Uterus (tissue), 4 donors: Measurements from ENCODE around the gene MTMR11. TPM values are rescaled to one million over a fixed set of nuclear protein-coding genes. Genes with fewer than 3 reads are reported as not detected.
A peak's percentile ranks its signal among the peaks of the same experiment; 100 is the strongest.
"Not testable (repeated sequence)": the region's sequence is repeated elsewhere in the genome, so short reads cannot be mapped to it uniquely, and the experiment has no call there.

Source experiments
- DNase-seq, 2 donors: peaks; one replicate each; pipeline ENCODE4 v3.0.0-alpha.2; 2019 to 2020
- H3K27ac ChIP-seq, 2 donors: fragments of 200-600 bp; sonication (generic); 1 replicate in 1 of 2; 2 replicates in 1 of 2; pipeline ENCODE4 v1.5.1; 2016 to 2018
- H3K27me3 ChIP-seq, 2 donors: fragments of 200-600 bp; sonication (generic); one replicate each; pipeline ENCODE4 v1.5.1; 2018 to 2019; ENCODE audit warnings: control low read depth in 1 of 2
- H3K36me3 ChIP-seq, 2 donors: fragments of 200-600 bp; sonication (generic); one replicate each; pipeline ENCODE4 v1.5.1; 2019; ENCODE audit warnings: control low read depth in 1 of 2
- H3K4me1 ChIP-seq, 2 donors: fragments of 200-600 bp; sonication (generic); one replicate each; pipeline ENCODE4 v1.5.1; 2018 to 2019; ENCODE audit warnings: control low read depth in 1 of 2
- H3K4me3 ChIP-seq, 2 donors: fragments of 200-600 bp; sonication (generic); 1 replicate in 1 of 2; 2 replicates in 1 of 2; pipeline ENCODE4 v1.5.1; 2018 to 2019; ENCODE audit warnings: mild to moderate bottlenecking in 1 of 2
- H3K9me3 ChIP-seq, 2 donors: fragments of 200-600 bp; sonication (generic); one replicate each; pipeline ENCODE4 v1.5.1; 2019; ENCODE audit warnings: control low read depth in 1 of 2
- POLR2A ChIP-seq, 2 donors: fragments of 450-650 bp; IDR thresholded peaks; one replicate each; pipeline ENCODE4 v1.6.1; 2016; ENCODE audit warnings: antibody characterized with exemption in 2 of 2, mild to moderate bottlenecking in 1 of 2, moderate library complexity in 1 of 2
- intact Hi-C: fragments of 100-400 bp; cut with DNase I; formaldehyde crosslinking; loops from one replicate; pipeline ENCODE4 v1.15.1; 2023; ENCODE audit warnings: low total_unique reads
- total RNA-seq, 4 donors: library from RNA; depleted of rRNA in 3 of 4; stranded (reverse); fragments of >200 nt in 3 of 4; gene quantifications; one replicate each; pipeline versions ENCODE4 v1.1.0 to v1.2.4, GENCODE V29; 2014 to 2023
- TF ChIP-seq, protein P1 (sequence below), 4 experiments: fragments of 200-600 bp in 2 of 4; fragments of 450-650 bp in 2 of 4; sonication (generic) in 2 of 4; IDR thresholded peaks; one replicate each; pipeline ENCODE4 v1.5.1; 2016 to 2019; ENCODE audit warnings: antibody characterized with exemption in 4 of 4, mild to moderate bottlenecking in 2 of 4, moderate library complexity in 1 of 4
- donor health status: DM: yes; HTN: yes; CAD: no.

Gene MTMR11
- total RNA-seq, 4 donors from 2014 or later = 6.4 to 48.2 (median 32.1) TPM

DNA sequence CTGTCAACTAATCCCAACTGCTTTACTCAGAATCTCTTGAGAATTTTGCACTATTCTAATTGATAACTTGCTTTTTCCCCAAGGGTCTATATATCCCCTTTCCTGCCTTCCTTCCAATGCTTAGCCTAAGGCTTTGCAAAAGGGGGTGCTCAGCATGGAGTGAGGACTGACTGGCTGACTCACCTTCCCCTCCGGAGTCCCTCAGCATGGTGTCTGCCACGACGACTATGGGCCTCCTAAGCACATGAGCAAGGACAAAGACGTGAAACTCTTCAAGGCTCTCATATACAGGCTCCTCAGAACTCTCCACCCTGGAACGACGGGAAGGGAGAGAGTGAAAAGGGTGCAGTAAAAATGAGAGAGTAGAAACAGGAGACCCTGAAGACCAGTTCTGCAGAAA, 13.2 kb upstream of the MTMR11 start:
- H3K4me3 ChIP-seq = no peak overlapping the region
- no peaks in the 10 kb centered on the region for H3K4me1 ChIP-seq
- no peaks in the 10 kb centered on the region for H3K27me3 ChIP-seq
- no peak overlapping the region for H3K27ac ChIP-seq
- TF ChIP-seq POLR2A (IDR thresholded peaks at IDR 0.05) = no peak
- TF ChIP-seq, protein P1, sequence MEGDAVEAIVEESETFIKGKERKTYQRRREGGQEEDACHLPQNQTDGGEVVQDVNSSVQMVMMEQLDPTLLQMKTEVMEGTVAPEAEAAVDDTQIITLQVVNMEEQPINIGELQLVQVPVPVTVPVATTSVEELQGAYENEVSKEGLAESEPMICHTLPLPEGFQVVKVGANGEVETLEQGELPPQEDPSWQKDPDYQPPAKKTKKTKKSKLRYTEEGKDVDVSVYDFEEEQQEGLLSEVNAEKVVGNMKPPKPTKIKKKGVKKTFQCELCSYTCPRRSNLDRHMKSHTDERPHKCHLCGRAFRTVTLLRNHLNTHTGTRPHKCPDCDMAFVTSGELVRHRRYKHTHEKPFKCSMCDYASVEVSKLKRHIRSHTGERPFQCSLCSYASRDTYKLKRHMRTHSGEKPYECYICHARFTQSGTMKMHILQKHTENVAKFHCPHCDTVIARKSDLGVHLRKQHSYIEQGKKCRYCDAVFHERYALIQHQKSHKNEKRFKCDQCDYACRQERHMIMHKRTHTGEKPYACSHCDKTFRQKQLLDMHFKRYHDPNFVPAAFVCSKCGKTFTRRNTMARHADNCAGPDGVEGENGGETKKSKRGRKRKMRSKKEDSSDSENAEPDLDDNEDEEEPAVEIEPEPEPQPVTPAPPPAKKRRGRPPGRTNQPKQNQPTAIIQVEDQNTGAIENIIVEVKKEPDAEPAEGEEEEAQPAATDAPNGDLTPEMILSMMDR (IDR thresholded peaks at IDR 0.05) = no peak
- no peaks in the 10 kb centered on the region for H3K9me3 ChIP-seq
- intact Hi-C loops = no loop called here
- H3K36me3 ChIP-seq = no peaks in the 10 kb centered on the region
- DNase-seq = no peak

DNA sequence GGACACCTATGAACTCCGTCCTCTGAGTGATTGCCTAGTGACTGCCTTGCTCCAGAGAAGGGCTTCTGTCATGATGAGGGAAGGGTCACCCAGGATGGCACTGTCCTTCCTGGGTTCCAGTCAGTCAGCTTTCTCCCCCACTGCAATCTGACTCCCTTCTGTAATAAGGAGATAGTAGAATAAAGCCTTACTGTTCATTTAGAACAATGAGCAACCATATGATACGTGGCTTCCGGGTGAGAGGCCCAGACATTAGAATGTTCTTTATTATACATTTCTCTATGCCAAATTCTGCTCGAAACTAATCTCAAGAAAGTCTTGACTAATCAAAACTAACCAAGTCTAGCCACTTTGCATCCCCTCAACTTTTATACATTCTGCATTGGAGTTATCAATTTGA, 8.5 kb upstream of the MTMR11 start:
- intact Hi-C loops = no loop called here
- H3K27me3 ChIP-seq = no peaks in the 10 kb centered on the region
- no peaks in the 10 kb centered on the region for H3K9me3 ChIP-seq
- H3K4me1 ChIP-seq = no peaks in the 10 kb centered on the region
- DNase-seq = no peak
- no peaks in the 10 kb centered on the region for H3K36me3 ChIP-seq
- H3K4me3 ChIP-seq = no peak overlapping the region
- no peak for TF ChIP-seq POLR2A (IDR thresholded peaks at IDR 0.05)
- TF ChIP-seq, protein P1 (IDR thresholded peaks at IDR 0.05) = no peak
- no peak overlapping the region for H3K27ac ChIP-seq

DNA sequence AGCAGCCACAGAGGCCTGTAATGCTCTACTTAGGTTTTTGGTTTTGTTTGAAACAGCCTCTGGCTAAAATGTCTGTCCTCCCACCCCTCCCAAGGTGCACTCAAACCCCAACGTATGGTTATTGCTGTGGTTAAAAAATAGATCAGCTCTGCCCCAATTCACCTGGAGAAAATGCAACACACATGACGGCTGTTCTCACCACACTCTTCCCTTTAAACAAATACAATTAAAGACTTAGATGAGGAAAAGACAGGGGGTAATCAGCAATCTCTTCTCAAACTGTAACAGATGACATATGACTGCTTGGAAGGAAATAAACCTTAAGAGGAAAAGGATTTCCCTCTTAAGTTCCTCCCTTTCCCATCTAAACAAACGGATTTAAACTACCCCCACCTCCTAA, 6.2 kb upstream of the MTMR11 start:
- TF ChIP-seq, protein P1 (IDR thresholded peaks at IDR 0.05) = no peak
- no peak for TF ChIP-seq POLR2A (IDR thresholded peaks at IDR 0.05)
- Histone ChIP-seq H3K27me3 (no peaks in the 10 kb centered on the region), H3K27ac (peak overlapping the region in 1 of 2 donors; percentile 62), H3K4me3 (no peak overlapping the region), H3K4me1 (peaks cover 0 to 3% of the 10 kb centered on the region in 2 donors), H3K36me3 (no peaks in the 10 kb centered on the region), H3K9me3 (no peaks in the 10 kb centered on the region)
- DNase-seq = no peak
- intact Hi-C loops = no loop called here

DNA sequence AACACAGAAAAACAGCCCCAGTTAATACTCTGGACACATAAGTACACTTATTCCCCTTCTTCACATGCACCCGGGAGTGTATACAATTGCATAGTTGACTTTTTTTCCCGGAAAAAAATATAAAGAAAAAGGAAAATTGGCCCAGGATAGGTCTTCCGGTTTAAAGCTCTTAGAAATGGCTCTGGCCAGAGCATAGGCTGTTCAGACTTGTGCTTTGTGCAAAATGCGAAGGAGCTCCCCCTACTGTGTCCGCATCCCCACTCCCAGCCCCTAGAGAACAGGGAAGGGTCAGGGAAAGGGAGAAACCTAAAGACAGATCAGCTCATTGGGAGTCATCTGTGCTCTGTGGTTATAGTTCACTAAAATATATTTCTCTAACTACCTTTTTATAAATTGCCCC, 5.5 kb upstream of the MTMR11 start:
- Histone ChIP-seq H3K4me1 (peaks cover 0 to 5% of the 10 kb centered on the region in 2 donors), H3K4me3 (no peak overlapping the region), H3K9me3 (no peaks in the 10 kb centered on the region), H3K27ac (peak overlapping the region; percentile 7 to 62), H3K36me3 (no peaks in the 10 kb centered on the region), H3K27me3 (no peaks in the 10 kb centered on the region)
- intact Hi-C loops = no loop called here
- TF ChIP-seq, protein P1 (IDR thresholded peaks at IDR 0.05) = peak; percentile 16 to 38 (median 26)
- no peak for TF ChIP-seq POLR2A (IDR thresholded peaks at IDR 0.05)
- DNase-seq = no peak

DNA sequence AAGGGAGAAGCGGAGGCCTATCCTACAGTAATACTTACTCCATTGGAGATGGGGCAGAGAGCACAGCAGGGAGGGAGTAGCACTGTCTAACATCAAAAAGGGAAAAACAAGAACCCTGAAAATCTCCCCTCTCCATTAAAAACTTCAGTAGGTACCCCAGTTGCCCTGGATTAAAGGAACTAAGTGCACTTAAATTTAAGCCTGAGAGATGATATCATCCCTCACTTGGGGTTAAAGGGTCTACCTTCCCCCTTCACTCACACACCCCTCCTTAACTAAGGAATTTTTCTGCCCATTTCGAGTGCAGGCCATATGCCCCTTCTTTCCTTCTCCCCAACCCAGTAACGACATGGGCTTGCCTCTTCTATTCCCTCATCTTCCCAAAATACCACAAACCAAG, 3.7 kb upstream of the MTMR11 start:
- Histone ChIP-seq H3K9me3 (no peaks in the 10 kb centered on the region), H3K4me1 (peaks cover 0 to 9% of the 10 kb centered on the region in 2 donors), H3K36me3 (no peaks in the 10 kb centered on the region), H3K27me3 (no peaks in the 10 kb centered on the region), H3K27ac (peak overlapping the region; percentile 88 to 90), H3K4me3 (no peak overlapping the region)
- no peak for DNase-seq
- TF ChIP-seq POLR2A (IDR thresholded peaks at IDR 0.05) = no peak
- TF ChIP-seq, protein P1 (IDR thresholded peaks at IDR 0.05) = no peak
- intact Hi-C loops = no loop called here

DNA sequence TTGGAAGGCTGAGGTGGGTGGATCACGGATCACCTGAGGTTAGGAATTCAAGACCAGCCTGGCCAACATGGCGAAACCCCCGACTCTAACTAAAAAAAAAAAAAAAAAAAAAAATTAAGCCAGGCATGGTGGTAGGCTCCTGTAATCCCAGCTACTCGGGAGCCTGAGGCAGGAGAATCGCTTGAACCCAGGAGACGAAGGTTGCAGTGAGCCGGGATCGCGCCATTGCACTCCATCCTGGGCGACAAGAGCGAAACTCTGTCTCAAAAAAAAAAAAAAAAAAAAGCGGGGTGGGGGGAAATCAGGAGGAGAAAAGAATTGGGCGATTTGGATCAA, 2.0 kb upstream of the MTMR11 start:
- intact Hi-C loops, H3K27me3 ChIP-seq, H3K9me3 ChIP-seq, H3K4me1 ChIP-seq, H3K36me3 ChIP-seq, DNase-seq: not testable (repeated sequence)
- H3K4me3 ChIP-seq = peak overlapping the region; percentile 30 to 38
- H3K27ac ChIP-seq = peak overlapping the region; percentile 88 to 90
